Endothelial cell of hepatic sinusoid (primary cell): ENCODE measurements around the gene CEMP1.
"Not testable (repeated sequence)": the region's sequence is repeated elsewhere in the genome, so short reads cannot be mapped to it uniquely, and the experiment has no call there.

Experiments used
- in situ Hi-C: cut with HindIII; loops from 2 replicates; pipeline ENCODE4 v1.10.0; 2017; ENCODE audit warnings: low sequenced_read_pairs

The CEMP1 gene

GRCh38 chr16:2537451-2538379 lies 6.5 kb upstream of the CEMP1 start, which contains the start of gene PDPK1:
Gene PDPK1 (plus strand): TSS chr16:2538021. CDS start chr16:2538113, 92 bp downstream.
- in situ Hi-C loops: no loop called here

- in situ Hi-C loops: no loop called here
Observed at GRCh38 chr16:2535625-2536013, 4.4 kb upstream of the CEMP1 start.

GRCh38 chr16:2534335-2534734 lies 3.1 kb upstream of the CEMP1 start:
- in situ Hi-C loops: not testable (repeated sequence)

GRCh38 chr16:2533912-2534311 lies 2.7 kb upstream of the CEMP1 start:
- in situ Hi-C loops: no loop called here

GRCh38 chr16:2533142-2533755 lies 2.0 kb upstream of the CEMP1 start:
- in situ Hi-C loops: not testable (repeated sequence)

- in situ Hi-C loops: no loop called here
Observed at GRCh38 chr16:2532494-2533141, 1.4 kb upstream of the CEMP1 start.

GRCh38 chr16:2531696-2532493 lies 687 bp upstream of the CEMP1 start:
- in situ Hi-C loops: no loop called here

- in situ Hi-C loops: no loop called here
Observed at GRCh38 chr16:2530629-2531318, 434 bp downstream of the CEMP1 start.

- in situ Hi-C loops: no loop called here
Observed at GRCh38 chr16:2529961-2530628, 1.1 kb downstream of the CEMP1 start.

- in situ Hi-C loops: no loop called here
Observed at GRCh38 chr16:2529061-2529931, 1.9 kb downstream of the CEMP1 start.

- in situ Hi-C loops: no loop called here
Observed at GRCh38 chr16:2528161-2529060, 2.8 kb downstream of the CEMP1 start.

GRCh38 chr16:2527784-2528100 lies 3.5 kb downstream of the CEMP1 start:
- in situ Hi-C loops: no loop called here

- in situ Hi-C loops: no loop called here
Observed at GRCh38 chr16:2527071-2527783, 4.0 kb downstream of the CEMP1 start.

- in situ Hi-C loops: no loop called here
Observed at GRCh38 chr16:2526135-2526534, 5.1 kb downstream of the CEMP1 start.

- in situ Hi-C loops: no loop called here
Observed at GRCh38 chr16:2524339-2524938, 6.8 kb downstream of the CEMP1 start.

- in situ Hi-C loops: no loop called here
Observed at GRCh38 chr16:2523801-2524231, 7.4 kb downstream of the CEMP1 start.
